Activated CD8-positive, alpha-beta memory T cell treated with anti-CD3 and anti-CD28 coated beads for 24 hours (primary cell): ENCODE results near the gene C19orf81.
"Not testable (repeated sequence)": the region's sequence is repeated elsewhere in the genome, so short reads cannot be mapped to it uniquely, and the experiment has no call there.

Experiments used
- DNase-seq: peaks from one replicate; pipeline ENCODE4 v3.0.0-alpha.2; 2020

The C19orf81 gene

DNA sequence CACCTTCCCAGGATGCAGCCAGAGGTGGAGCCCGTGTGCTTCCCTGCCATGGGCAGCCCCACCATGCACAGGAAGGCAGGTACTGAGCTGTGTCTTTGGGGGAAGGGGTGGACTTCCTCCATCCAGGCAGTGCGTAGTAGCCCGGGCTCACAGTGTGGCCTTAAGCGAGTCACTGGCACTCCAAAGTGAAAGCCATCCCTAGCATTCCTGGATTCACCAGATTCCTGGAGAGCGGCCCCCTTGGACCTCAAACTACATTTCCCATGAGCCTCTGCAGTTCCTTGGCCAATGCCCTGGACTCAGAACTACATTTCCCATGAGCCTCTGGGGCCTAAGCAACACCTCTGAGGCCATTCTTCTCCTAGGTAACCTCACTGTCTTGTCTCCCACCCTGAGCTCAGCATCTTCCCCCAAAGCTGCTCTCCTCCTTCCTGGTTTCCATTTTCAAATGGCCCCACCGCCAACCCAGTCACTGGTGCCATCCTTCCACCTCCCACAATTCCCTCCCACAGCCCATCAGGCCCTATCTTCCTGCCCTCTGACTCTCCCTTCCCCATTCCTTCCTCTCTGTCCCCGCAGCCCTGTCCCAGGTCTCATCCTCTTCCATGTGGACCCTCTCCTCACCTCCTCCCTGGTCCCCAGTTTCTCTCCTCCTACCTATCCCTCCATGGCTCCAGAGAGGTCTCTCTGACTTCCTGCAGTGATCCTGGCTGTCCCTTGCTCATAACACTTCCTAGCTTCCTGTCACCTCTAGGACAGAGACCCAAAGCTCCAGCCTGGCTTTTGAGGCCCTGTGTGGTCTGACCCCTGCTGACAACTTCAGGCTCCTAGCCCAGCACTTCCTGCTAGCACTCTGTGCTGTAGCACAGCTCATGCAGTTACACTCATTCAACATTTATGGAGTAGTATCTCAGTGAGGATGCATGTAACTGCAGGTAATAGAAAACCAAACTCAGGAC is at the start of gene C19orf81:
C19orf81 (plus strand) TSS at position 13 of the 959 bp plus-strand sequence; CDS start at position 13, 0 bp downstream.
- no peak for DNase-seq

DNA sequence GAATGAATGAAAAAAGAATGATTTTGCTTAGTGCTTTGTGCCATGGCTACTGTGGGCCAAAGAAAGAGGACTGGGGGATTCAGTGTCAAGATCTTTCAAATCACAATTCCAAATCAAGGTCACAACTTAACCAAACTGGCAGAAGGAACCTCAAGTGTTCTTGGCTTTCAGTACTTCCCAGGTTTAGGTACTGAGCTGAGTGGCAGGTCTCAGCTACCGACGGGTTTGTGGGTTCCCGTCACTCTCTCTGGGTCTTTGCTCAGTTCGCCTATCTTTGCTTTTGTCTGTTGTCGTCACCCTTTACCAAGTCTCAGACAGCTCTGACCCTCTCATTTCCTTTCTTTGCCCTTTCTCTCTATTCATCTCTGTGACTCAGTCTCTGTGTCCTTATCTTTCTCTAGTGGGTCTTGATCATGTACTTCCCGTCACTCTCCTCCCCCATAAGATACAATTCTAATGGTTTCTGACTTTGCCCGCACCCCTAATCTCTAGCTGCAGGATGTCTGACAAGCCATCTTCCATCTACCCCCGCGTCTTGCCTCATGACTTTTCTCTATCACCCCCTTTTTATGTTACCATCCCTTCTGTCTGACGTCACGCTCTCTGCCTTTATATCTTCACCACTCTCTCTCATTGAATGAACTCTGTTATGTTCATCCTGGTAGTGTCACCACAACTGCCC is 47.7 kb upstream of the C19orf81 start:
- DNase-seq = no peak

DNA sequence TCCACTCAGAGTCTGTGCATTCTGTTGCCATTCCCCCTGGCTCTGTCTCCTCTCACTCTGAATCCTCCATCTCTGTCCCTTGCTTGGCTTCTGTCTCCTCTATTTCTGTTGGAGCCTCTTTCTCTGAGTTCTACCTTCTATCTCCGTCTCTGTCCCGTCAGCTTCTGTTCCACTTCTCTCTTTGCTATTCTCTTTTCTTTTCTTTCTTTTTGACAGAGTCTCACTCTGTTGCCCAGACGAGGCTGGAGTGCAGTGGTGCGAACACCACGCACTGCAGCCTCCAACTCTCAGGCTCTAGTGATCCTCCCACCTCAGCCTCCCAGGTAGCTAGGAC is 47.2 kb upstream of the C19orf81 start:
- no peak for DNase-seq

DNA sequence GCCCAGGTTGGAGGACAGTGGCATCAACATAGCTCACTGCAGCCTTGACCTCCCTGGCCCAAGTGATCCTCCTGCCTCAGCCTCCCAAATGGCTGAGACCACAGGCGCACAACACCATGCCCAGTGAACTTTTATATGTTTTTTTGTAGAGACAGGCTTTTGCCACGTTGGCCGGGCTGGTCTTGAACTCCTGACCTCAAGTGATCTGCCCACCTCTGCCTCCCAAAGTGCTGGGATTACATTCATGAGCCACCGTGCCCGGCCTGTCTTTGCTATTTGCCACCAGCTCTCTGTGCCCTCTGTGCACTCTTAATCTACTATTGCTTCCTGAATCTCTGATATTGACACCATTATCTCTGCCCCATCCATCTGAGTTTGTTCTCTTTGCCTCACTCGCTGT is 46.7 kb upstream of the C19orf81 start:
- DNase-seq = no peak

DNA sequence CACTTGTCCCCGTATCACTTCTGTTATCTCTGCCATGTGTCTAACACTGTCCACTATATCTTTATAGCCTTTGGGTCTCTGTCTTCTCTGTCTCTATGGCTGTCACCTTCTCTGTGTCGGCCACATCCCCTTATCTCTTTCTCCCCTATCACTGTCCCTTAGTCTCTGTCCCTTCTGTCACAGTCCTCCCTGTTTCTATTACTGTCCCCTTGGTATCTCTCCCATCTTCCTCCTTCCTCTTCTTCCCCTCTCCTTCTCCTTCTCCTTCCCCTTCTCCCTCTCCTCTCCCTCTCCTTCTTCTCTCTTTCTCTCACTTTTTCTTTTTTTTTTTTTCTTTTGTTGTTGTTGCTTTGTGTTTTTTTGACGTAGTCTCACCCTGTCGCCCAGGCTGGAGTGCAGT is 46.3 kb upstream of the C19orf81 start:
- DNase-seq = no peak

DNA sequence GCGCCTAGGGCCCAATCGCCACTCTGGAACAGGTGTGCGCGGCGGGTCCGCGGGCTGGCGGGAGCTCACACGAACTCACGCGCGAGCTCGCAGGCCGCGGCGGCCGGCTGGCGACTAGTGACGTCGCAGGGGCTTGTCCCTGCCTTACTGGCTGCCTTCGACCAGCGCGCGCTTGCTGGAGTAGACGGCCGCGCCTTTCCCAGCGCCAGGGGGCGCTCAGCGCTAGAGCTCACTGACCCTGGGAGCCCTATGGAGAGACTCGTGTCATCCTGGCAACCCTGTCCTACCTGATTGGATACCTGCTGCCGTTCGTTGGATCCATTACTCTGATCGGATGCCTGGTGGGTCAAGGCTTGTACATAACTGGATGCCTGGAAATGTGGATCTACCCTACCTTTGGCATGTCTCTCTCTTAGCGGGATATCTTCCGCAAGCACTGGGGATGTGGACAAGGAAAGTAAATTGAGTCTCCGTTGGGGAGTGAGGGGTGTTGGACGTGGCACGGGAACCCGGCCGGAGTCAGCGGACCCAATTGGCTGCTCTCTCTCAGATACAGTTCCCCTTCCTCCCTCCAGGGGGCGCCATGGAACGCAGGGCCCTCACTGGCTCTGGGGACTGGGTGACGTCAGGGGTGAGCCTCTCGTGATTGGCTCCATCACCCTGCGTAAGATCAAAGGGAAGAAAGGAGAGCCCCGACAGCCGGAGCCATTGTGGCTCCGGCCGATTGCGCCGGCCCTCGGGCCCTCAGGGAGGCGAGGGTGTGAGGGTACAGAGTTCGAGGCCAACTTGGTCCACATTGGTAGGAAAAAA is 44.8 kb upstream of the C19orf81 start:
- DNase-seq = peak; percentile 57

DNA sequence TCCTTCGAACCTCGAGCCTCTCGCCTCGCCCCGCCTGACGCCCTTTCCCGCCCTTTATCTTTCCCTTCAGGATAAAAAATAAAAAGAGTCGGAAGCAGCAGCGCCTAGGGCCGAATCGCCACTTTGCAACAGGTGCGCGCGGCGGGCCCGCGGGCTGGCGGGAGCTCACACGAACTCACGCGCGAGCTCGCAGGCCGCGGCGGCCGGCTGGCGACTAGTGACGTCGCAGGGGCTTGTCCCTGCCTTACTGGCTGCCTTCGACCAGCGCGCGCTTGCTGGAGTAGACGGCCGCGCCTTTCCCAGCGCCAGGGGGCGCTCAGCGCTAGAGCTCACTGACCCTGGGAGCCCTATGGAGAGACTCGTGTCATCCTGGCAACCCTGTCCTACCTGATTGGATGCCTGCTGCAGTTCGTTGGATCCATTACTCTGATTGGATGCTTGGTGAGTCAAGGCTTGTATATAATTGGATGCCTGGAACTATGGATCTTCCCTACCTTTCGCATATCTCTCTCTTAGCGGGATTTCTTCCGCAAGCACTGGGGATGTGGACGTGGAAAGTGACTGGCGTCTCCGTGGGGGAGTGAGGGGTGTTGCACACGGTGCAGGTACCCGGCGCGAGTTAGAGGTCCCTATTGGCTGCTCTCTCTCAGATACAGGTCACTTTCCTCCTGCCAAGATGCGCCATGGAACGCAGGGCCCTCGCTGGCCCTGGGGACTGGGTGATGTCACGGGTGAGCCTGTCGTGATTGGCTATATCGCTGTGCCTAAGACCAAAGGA is 43.0 kb upstream of the C19orf81 start:
- DNase-seq = not testable (repeated sequence)

DNA sequence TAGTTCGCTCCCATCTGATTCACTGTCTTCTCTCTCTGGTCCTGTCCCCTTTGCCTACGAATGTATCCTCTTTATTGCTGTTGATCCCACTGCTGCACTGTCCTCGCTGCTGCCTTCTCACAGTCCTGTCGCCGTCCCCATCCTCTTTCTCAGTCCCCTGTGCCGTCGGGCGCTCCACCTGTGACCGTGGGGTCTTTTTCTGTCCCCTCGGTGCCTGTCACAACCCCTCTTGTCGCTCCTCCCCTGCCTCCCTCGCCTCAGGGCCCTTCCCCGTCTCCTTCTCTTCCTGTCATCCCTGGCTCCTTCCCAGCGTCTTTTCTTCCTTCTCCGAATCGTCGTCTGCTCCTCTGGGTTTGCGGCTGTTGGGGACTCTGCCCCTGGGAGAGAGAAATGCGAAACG is 41.9 kb upstream of the C19orf81 start:
- DNase-seq = no peak

DNA sequence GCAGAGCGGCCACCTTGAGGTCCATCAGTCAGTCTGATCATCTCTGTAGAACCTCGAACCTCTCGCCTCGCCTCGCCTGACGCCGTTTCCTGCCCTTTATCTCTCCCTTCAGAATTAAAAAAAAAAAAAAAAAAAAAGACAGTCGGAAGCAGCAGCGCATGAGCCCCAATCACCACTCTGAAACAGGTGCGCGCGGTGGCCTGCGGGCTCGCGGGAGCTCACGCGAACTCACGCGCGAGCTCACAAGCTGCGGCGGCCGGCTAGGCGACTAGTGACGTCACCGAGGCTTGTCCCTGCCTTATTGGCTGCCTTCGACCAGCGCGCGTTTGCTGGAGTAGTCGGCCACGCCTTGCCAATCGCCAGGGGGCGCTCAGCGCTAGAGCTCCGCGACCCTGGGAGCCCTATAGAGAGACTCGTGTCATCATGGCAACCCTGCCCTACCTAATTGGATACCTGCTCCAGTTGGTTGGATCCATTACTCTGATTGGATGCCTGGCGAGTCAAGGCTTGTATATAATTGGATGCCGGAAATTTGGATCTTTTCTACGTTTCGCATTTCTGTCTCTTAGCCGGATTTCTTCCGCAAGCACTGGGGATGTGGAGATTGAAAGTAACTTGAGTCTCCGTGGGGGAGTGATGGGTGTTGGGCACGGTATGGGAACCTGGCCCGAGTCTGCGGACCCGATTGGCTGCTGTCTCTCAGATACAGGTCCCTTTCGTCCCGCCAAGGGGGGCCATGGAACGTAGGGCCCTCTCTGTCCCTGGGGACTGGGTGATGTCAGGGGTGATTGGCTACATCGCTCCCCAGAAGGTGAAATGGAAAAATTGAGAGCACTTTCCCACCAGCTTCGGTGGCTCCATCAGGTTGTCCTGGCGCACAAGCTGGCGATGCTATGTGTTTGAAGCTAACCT is 41.1 kb upstream of the C19orf81 start:
- DNase-seq = peak; percentile 88

DNA sequence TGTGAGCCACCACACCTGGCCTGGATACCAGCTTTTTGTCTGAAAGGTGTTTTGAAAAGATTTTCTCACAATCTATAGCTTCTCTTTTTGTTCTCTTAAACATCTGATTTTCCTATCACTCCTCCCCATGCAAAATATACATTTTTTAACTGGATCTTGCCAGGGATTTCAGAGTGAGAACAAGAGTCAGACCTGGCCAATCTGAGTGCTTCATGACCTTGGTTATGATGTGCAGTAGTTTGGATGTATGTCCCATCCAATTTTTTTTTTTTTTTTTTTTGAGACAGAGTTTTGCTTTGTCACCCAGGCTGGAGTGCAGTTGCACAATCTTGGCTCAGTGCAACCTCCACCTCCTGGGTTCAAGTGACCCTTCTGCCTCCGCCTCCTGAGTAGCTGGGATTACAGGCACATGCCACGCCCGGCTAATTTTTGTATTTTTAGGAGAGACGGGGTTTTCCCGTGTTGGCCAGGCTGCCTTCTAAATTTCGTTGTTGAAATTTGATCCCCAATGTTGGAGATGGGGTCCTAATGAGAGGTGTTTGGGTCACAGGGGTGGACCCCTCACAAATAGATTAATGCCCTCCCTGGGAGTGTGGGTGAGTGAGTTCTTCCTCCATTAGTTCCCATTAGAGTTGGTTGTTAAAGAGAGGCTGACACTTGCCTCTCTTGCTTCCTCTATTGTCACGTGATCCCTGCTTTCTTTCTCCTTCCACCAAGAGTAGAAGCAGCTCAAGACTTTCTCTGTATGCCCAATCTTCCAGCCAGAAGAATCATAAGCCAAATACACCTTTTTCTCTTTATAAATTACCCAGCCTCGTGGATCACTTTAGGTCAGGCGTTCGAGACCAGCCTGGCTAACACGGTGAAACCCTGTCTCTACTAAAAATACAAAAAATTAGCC is 36.5 kb upstream of the C19orf81 start:
- not testable (repeated sequence) for DNase-seq

DNA sequence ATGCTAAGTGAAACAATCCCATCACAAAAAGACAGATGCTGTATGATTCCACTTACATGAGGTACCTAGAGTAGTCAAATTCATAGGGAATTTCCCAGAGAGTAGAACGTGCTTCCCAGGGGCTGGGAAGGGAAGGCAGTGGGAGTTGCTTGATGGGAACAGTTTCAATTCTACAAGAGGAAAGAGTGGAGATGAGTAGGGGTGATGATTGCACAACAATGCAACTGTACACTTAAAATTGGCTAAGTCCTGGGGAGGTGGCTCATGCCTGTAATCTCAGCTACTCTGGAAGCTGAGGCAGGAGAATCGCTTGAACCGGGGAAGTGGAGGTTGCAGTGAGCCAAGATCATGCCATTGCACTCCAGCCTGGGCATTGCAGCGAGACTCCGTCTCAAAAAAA is 30.9 kb upstream of the C19orf81 start:
- not testable (repeated sequence) for DNase-seq

DNA sequence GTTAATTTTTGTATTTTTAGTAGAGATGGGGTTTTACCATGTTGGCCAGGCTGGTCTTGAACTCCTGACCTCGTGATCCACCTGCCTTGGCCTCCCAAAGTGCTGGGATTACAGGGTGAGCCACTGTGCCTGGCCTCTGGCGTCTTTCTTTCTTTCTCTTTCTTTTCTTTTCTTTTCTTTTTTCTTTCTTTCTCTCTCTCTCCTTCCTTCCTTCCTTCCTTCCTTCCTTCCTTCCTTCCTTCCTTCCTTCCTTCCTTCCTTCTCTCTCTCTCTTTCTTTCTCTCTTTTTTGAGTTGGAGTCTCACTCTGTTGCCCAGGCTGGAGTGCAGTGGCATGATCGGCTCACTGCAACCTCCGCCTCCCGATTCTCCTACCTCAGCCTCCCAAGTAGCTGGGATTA is 30.1 kb upstream of the C19orf81 start:
- DNase-seq = not testable (repeated sequence)

DNA sequence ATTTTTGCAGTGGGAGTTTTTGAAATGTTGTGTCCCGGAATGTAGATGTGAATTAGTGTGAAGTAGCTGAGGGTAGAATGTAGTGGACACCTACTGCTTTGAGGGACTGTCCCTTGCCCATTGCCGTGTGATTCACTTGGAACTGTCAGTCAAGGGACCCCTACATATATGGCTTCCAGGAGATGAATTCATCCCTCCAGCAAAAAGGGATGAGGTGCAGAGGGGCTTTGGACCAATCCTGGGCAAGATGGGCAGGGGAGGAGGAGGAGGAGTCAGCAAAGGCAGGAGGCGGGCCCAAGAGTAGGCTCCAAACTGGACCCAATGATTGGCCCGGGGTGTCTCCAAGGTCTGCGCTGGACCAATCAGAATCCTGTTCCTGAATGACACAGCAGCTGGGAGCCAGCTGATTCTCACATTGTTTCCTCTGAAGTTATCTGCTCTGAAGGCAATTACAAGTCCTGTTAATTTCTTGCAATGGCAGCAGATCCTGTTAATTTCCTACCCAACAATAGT is 28.8 kb upstream of the C19orf81 start:
- not testable (repeated sequence) for DNase-seq

DNA sequence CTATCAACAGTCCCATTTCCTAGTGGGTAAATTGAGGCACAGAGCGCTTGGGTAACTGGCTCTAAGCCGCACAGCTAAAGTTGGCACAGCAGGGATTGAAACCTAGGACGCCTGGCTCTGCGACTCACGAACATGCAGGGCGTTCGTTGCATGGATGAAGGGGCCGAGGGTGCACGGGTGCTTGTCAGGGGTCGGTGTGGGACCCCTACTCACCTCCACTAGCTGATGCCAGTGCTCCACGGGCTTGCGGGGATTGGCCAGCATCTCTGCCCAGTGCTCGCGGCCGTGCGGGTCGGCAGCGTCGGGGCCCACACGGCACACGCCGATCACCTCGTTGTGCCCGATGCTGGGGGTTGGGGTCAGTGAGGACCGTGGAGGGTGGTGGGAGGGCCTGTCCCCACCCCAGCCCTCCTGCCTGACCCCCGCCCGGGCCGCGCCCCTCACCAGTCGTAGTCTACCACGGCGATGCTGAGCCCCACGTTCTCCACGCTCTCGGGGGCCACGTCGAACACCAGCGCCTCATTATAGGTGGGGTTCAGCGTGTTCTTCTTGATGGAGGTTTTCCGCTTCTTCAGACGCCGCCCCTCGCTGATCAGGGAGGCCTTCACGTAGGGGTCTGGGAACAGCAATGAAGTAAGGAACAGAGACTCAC is 24.2 kb upstream of the C19orf81 start:
- DNase-seq = no peak

DNA sequence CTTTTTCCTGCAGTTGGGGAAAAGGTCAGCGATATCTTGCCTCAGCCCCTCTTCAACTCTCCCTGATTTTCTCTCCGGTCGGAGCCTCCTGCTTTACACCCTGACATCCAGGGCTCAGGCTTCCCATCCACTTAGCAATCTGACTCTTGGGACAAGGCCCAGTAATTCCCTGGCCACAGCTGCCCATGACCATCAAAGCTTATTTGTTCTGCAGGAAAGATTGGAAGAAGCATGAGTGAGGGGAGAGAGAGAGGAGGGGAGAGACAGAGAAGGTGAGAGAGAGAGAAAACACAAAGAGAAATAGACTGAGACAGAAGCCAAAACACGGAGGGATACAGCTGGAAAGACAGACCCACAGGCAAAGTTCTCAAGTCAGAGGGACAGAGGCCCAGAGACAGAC is 23.2 kb upstream of the C19orf81 start:
- DNase-seq = no peak

DNA sequence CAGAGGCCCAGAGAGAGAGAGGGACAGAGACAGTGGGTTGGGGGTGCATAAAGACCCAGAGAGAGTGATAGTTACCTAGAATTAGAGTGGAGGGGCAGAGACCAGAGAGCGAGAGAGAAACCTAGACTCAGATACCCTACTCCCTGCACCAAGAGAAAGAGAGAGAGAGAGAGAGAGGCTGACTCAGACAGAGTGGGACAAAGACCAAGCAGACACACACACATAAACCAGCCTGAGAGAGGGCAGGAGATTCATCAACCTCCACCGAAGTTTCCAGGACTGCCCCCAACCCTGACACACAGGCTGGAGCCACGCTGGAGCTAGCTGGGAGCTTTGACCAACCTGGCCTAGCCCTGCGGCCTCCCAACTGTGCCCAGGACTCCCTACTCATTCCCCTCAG is 22.4 kb upstream of the C19orf81 start:
- DNase-seq = no peak

DNA sequence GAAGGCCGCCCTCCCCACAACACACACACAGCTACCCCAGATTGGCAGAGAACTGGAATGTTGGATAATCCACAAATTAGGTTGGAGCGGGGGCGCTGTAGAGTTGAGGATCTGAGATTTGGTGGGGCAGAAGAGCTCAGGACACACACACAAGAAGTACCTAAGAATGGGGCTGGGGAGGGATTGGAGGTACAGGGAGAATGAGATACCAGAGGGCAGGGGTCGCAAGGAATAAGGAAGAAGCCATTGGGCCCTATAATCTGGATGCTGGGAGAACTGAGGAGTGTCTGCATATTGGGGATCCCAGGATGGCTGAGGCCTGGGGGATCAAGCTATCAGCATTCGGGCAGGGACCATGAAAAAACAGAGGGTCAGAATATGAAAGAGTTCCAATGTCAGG is 21.1 kb upstream of the C19orf81 start:
- DNase-seq = no peak

DNA sequence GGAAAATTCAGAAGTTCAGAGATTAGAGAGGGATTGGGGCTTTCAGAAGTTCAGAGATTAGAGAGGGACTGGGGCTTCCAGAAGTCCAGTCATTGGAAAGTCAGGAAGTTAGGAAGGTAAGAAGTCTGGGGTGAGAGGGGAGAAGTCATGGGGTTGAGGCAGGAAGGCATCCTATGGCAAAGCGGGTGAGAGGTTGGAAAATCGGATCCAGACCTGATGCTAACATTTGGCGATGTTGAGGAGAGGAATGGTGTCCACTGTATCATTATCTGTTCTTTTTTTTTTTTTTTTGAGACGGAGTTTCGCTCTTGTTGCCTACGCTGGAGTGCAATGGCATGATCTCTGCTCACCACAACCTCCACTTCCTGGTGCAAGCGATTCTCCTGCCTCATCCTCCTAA is 20.7 kb upstream of the C19orf81 start:
- no peak for DNase-seq

DNA sequence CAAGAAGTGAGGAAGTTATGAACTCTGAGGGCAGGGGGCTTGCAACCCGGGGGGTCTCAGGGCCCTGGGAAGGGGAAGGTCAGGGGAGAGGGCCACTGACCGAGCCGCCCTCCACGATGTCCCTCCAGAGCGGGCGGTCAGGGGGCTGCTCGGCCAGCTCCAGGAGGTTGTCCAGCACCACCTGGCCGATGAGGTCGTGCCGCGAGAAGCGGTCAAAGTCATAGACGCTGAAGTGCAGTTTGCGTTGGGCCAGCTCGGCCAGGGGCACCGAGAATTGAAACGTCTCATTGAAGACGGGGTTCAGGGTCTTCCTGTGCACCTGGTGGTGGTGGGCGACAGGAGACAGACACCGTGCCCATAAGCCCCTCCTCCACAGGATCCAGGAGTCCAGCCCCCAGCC is 20.1 kb upstream of the C19orf81 start:
- DNase-seq = no peak

DNA sequence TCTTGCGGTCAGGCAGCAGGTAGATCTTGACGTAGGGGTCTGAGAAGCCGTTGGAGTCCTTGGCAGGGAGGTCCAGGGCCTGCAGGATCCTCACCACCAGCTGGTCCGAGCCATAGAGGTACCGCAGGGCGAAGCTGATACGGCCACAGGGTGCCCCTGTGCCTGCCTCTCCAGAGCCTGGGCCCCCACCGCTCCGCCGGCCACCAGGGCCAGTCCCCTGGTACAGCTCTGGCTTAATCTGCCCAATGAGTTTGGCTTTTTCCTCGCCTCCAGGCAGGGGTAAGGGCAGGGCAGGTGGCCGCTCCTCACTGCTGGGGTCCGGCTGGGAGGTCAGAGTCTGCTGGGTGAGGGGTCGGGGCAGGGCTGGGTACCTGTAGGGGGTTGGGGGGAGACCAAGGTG is 19.4 kb upstream of the C19orf81 start:
- DNase-seq = no peak
